Osteoblast (primary cell): Measurements from ENCODE around the gene TBXAS1. TPM values are rescaled to one million over a fixed set of nuclear protein-coding genes. Genes with fewer than 3 reads are reported as not detected.
A peak's percentile ranks its signal among the peaks of the same experiment; 100 is the strongest.

Experiments used
- DNase-seq: peaks from one replicate; pipeline ENCODE4 v3.0.0; 2011; ENCODE audit warnings: low spot score, mixed read lengths; ENCODE audit not compliant: insufficient read length; ENCODE audit errors: missing footprints
- H2AFZ ChIP-seq: 2 replicates; pipeline ENCODE4 v1.6.0; 2011; ENCODE audit warnings: mild to moderate bottlenecking, low read length
- H3K27ac ChIP-seq: 2 replicates; pipeline ENCODE4 v1.5.1; 2011; ENCODE audit warnings: mild to moderate bottlenecking, low read depth, low read length, moderate library complexity
- H3K27me3 ChIP-seq: 2 replicates; pipeline ENCODE4 v1.6.0; 2012; ENCODE audit warnings: mild to moderate bottlenecking, control low read depth, inconsistent platforms, low read length, moderate library complexity; ENCODE audit not compliant: insufficient read depth
- H3K36me3 ChIP-seq: 2 replicates; pipeline ENCODE4 v1.5.1; 2011; ENCODE audit warnings: mild to moderate bottlenecking, low read length, control low read depth, moderate library complexity; ENCODE audit not compliant: insufficient read depth
- H3K4me1 ChIP-seq: 2 replicates; pipeline ENCODE4 v1.5.1; 2011; ENCODE audit warnings: mild to moderate bottlenecking, low read length, control low read depth, moderate library complexity; ENCODE audit not compliant: insufficient read depth
- H3K4me2 ChIP-seq: 2 replicates; pipeline ENCODE4 v1.6.0; 2011; ENCODE audit warnings: mild to moderate bottlenecking, low read length; ENCODE audit not compliant: insufficient read depth
- H3K4me3 ChIP-seq: fragments of 200-600 bp; sonication (generic); 3 replicates; pipeline ENCODE4 v1.5.1; 2012; ENCODE audit warnings: mild to moderate bottlenecking, low read length, inconsistent platforms; ENCODE audit not compliant: insufficient read depth
- H3K79me2 ChIP-seq: 2 replicates; pipeline ENCODE4 v1.6.0; 2012; ENCODE audit warnings: mild to moderate bottlenecking, low read length, control low read depth, inconsistent platforms; ENCODE audit not compliant: insufficient read depth
- H3K9me3 ChIP-seq: 2 replicates; pipeline ENCODE4 v1.5.1; 2011; ENCODE audit warnings: low read depth, low read length, control low read depth
- H4K20me1 ChIP-seq: 2 replicates; pipeline ENCODE4 v1.6.0; 2012; ENCODE audit warnings: mild to moderate bottlenecking, low read length, control low read depth; ENCODE audit not compliant: insufficient read depth
- total RNA-seq: library from RNA; depleted of rRNA; stranded (reverse); fragments of >200 nt; gene quantifications from 2 replicates; pipeline ENCODE4 v1.2.3, GENCODE V29; 2012
- TF ChIP-seq, protein P1 (sequence below): IDR thresholded peaks from 2 replicates; pipeline ENCODE4 v1.5.1; 2011; ENCODE audit warnings: mild to moderate bottlenecking, low read depth, low read length, moderate library complexity; ENCODE audit errors: extremely low read depth

Gene TBXAS1
- total RNA-seq, 1 donor, result 0.72 TPM

DNA sequence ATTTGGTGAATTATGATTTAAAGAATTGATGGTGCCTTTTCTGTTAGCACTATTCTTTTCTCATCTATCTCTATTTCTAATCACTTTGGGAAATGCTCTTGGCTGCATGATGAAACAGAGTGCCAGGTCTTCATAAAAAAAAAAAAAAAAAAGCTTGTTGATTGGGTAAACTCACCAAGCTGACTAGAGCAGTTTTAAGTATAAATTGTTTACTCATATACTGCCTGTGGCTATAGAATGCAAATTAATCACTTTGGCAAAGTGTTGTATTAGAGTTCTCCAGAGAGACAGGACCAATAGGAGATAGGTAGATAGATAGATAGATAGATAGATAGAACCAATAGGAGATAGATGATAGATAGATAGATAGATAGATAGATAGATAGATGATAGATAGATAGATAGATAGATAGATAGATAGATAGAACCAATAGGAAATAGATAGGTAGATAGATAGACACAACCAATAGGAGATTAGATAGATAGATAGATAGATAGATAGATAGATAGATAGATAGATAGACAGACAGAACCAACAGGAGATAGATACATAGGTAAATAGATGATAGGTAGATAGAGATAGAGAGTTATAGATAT is 20.1 kb upstream of the TBXAS1 start:
- H3K4me1 ChIP-seq, result no peaks in the 10 kb centered on the region
- H3K4me3 ChIP-seq, result no peak overlapping the region
- no peaks in the 10 kb centered on the region for H3K9me3 ChIP-seq
- H4K20me1 ChIP-seq, result no peaks in the 10 kb centered on the region
- H3K27me3 ChIP-seq, result no peaks in the 10 kb centered on the region
- no peak for DNase-seq
- no peak overlapping the region for H3K4me2 ChIP-seq
- H3K27ac ChIP-seq, result no peak overlapping the region
- H2AFZ ChIP-seq, result no peak overlapping the region
- H3K79me2 ChIP-seq, result no peaks in the 10 kb centered on the region
- TF ChIP-seq, protein P1, sequence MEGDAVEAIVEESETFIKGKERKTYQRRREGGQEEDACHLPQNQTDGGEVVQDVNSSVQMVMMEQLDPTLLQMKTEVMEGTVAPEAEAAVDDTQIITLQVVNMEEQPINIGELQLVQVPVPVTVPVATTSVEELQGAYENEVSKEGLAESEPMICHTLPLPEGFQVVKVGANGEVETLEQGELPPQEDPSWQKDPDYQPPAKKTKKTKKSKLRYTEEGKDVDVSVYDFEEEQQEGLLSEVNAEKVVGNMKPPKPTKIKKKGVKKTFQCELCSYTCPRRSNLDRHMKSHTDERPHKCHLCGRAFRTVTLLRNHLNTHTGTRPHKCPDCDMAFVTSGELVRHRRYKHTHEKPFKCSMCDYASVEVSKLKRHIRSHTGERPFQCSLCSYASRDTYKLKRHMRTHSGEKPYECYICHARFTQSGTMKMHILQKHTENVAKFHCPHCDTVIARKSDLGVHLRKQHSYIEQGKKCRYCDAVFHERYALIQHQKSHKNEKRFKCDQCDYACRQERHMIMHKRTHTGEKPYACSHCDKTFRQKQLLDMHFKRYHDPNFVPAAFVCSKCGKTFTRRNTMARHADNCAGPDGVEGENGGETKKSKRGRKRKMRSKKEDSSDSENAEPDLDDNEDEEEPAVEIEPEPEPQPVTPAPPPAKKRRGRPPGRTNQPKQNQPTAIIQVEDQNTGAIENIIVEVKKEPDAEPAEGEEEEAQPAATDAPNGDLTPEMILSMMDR, result no peak
- H3K36me3 ChIP-seq, result no peaks in the 10 kb centered on the region

DNA sequence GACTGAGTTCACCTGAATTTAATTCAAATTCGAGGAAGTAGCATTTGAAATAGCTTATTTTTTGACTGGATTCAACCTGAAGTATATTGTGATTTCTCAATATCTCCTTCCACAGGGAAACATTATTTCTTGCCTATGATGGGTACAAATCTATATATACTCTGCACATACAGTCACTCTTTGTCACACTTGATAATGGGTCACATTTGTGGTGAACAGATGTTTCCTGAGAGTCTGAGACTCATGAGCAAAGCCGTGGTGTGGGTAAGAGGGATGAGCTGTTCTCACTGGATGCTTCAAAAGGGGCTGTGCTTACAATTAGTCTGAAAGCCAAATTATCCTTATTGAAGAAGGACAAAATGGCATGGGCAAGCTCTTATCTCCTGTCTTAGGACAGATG is 18.0 kb upstream of the TBXAS1 start:
- H3K27ac ChIP-seq, result no peak overlapping the region
- DNase-seq, result peak; percentile 63

DNA sequence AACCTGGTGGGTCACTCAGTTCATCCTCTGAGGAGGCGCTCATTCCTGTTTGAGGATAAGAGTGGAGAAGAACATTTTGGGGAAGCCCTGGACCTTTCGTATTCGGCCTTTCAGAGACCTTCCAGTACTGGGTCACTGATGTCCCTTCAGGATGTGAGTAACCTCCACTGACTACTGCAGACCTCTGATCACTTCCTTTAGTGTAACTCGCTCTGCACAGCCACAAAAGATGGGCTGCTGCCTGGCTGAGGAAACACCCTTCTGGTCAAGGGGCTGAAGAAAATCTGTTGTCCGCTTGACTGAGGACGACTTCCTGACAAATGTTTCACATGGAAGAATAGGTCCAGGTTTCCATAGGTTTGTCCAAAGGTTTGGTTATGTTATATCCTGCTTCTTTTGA is 15.9 kb upstream of the TBXAS1 start:
- H3K27me3 ChIP-seq, result no peaks in the 10 kb centered on the region
- no peak overlapping the region for H3K4me3 ChIP-seq
- no peak overlapping the region for H2AFZ ChIP-seq
- no peaks in the 10 kb centered on the region for H4K20me1 ChIP-seq
- no peak overlapping the region for H3K4me2 ChIP-seq
- H3K79me2 ChIP-seq, result no peaks in the 10 kb centered on the region
- H3K36me3 ChIP-seq, result no peaks in the 10 kb centered on the region
- TF ChIP-seq, protein P1, result no peak
- DNase-seq, result no peak
- no peaks in the 10 kb centered on the region for H3K9me3 ChIP-seq
- no peak overlapping the region for H3K27ac ChIP-seq
- no peaks in the 10 kb centered on the region for H3K4me1 ChIP-seq

More for the DNA sequence above, 18.0 kb upstream of the TBXAS1 start:
- Histone ChIP-seq H2AFZ (no peak overlapping the region), H3K36me3 (no peaks in the 10 kb centered on the region), H3K27me3 (no peaks in the 10 kb centered on the region), H3K79me2 (no peaks in the 10 kb centered on the region), H3K4me3 (no peak overlapping the region), H3K9me3 (no peaks in the 10 kb centered on the region), H3K4me1 (no peaks in the 10 kb centered on the region), H3K4me2 (no peak overlapping the region), H4K20me1 (no peaks in the 10 kb centered on the region)
- TF ChIP-seq, protein P1, result no peak

DNA sequence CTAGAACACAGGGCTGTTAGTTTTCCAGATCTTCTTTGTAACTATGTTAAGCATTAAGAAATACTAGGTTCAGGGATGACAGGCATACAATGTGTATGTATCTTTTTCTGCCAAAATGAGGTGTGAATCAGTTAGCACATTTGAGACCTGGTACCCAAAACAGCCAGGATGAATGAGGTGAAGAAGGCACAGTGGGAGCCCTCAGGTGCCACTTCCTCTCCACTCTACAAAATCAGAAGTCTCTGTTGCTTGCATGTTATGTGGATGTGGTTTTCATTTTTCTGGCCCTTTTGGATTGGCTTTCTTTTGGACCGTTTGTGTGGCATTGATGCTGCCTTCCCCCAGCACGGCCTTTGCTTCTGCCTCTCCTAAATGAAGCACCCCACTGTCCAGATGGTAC is 15.4 kb upstream of the TBXAS1 start:
- no peaks in the 10 kb centered on the region for H3K27me3 ChIP-seq
- H3K4me1 ChIP-seq, result no peaks in the 10 kb centered on the region
- no peak overlapping the region for H3K4me2 ChIP-seq
- no peak overlapping the region for H2AFZ ChIP-seq
- no peaks in the 10 kb centered on the region for H3K36me3 ChIP-seq
- H3K4me3 ChIP-seq, result no peak overlapping the region
- no peak overlapping the region for H3K27ac ChIP-seq
- no peaks in the 10 kb centered on the region for H3K9me3 ChIP-seq
- H4K20me1 ChIP-seq, result no peaks in the 10 kb centered on the region
- DNase-seq, result no peak
- TF ChIP-seq, protein P1, result no peak
- no peaks in the 10 kb centered on the region for H3K79me2 ChIP-seq
